Suprapubic skin (tissue), 4 donors: ENCODE data around the gene ARF3.

Experiments
- EP300 ChIP-seq: sonication (generic); formaldehyde crosslinking; IDR thresholded peaks from one replicate; pipeline ENCODE4 v1.6.1; 2017; ENCODE audit warnings: antibody characterized with exemption
- POLR2A ChIP-seq, 2 donors: fragments of 450-650 bp; IDR thresholded peaks; one replicate each; pipeline ENCODE4 v1.6.1; 2017; ENCODE audit warnings: antibody characterized with exemption in 2 of 2, mild to moderate bottlenecking in 2 of 2, moderate library complexity in 2 of 2
- POLR2AphosphoS5 ChIP-seq, 3 donors: sonication (generic); formaldehyde crosslinking; IDR thresholded peaks; one replicate each; pipeline ENCODE4 v1.6.1; 2017; ENCODE audit warnings: antibody characterized with exemption in 3 of 3
- TF ChIP-seq, protein P1 (sequence below), 2 donors: fragments of 200-600 bp in 1 of 2; fragments of 450-650 bp in 1 of 2; sonication (generic) in 1 of 2; IDR thresholded peaks; one replicate each; pipeline ENCODE4 v1.5.1; 2016 to 2019; ENCODE audit warnings: antibody characterized with exemption in 2 of 2, mild to moderate bottlenecking in 1 of 2, moderate library complexity in 1 of 2

DNA sequence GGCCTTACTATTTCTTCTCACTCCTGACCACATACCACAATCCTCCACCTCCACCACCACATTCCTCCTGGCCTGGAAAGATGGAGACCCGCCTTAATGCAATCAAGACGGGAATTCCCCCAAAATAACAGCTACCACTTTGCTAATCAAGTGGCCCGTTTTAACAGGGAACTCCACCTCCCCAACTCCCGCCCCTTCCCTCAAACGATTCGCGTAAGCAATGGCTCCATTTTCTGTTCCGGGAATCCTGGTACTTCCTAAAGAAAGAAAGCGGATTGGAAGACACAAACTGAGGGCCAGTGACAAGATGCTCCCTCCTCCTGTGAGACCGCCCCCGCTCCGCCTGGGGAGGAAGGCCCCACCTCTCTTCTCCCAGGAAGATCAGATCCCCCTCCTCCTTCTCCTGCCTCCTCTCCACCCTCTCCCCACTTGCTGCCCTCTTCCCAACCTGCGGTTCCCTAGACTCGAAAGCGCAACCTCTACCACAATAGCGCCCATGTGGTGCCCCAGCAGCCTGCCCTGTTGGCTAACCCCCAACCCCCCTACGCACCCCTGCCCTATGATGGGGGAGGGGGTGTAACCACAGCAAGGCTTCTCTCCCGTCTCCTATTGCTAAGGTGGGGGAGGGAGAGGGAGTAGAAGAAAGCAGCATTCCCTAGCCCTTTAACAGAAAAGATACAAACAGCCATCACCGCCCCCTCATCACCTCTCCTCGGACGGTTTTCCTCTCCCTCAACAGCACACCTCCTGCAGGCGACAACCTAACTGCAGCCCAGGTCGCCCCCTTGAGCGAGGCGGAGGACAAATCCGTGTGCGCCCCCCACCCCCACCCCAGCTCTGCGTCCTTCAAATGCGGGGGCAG lies 777 bp downstream of the ARF3 start:
- TF ChIP-seq, protein P1, sequence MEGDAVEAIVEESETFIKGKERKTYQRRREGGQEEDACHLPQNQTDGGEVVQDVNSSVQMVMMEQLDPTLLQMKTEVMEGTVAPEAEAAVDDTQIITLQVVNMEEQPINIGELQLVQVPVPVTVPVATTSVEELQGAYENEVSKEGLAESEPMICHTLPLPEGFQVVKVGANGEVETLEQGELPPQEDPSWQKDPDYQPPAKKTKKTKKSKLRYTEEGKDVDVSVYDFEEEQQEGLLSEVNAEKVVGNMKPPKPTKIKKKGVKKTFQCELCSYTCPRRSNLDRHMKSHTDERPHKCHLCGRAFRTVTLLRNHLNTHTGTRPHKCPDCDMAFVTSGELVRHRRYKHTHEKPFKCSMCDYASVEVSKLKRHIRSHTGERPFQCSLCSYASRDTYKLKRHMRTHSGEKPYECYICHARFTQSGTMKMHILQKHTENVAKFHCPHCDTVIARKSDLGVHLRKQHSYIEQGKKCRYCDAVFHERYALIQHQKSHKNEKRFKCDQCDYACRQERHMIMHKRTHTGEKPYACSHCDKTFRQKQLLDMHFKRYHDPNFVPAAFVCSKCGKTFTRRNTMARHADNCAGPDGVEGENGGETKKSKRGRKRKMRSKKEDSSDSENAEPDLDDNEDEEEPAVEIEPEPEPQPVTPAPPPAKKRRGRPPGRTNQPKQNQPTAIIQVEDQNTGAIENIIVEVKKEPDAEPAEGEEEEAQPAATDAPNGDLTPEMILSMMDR (IDR thresholded peaks at IDR 0.05), result peak in 1 of 2 donors; percentile 6
- TF ChIP-seq POLR2AphosphoS5 (IDR thresholded peaks at IDR 0.05) (no peak), POLR2A (IDR thresholded peaks at IDR 0.05) (no peak), EP300 (no peak)
